ENCODE measurements around the gene LYPD6B.

LYPD6B gene

DNA sequence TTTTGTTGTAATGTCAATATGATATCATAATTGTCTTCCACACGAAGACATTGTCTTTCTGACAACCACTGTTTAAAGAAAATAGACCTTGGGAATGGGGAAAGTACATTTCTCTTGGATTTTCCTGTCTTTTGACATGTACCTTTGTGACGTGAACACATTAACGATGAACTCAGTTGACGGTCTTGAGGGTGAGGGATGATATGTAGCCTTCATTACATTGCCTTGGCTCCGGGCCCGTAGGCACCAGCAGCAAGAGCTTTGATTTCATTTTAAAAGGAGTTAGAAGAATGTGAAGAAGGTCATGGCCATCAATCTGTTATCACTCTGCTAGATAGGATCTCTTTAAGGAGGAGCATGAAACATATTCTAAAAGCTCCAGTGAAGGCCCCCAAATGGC is 80.9 kb downstream of the LYPD6B start:
- H3K27me3 Mint-ChIP-seq (ENCODE audit: low read depth): no peaks in the 10 kb centered on the region
- no peaks in the 10 kb centered on the region for H3K36me3 Mint-ChIP-seq (ENCODE audit: low read depth)
- no peaks in the 10 kb centered on the region for H3K4me1 Mint-ChIP-seq (ENCODE audit: low read depth)
- no peak overlapping the region for H3K27ac Mint-ChIP-seq
- H3K9me3 Mint-ChIP-seq: no peaks in the 10 kb centered on the region
- H3K4me3 Mint-ChIP-seq: no peak overlapping the region

DNA sequence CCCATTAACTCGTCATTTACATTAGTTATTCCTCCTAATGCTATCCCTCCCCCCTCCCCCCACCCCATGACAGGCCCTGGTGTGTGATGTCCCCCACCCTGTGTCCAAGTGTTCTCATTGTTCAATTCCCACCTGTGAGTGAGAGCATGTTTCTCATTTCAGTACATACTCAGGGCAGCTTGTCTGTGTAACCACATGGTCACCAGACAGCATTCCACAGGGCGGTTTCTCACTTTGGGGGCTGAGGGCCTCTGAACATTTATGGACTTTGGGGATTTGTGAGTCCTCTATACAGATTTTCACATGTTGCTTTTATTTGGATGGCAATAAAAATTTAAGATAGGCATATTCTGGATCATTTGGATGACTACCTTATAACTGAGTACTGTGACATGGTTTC is 84.0 kb downstream of the LYPD6B start:
- no peaks in the 10 kb centered on the region for H3K36me3 Mint-ChIP-seq (ENCODE audit: low read depth)
- no peaks in the 10 kb centered on the region for H3K9me3 Mint-ChIP-seq
- H3K27me3 Mint-ChIP-seq (ENCODE audit: low read depth): peaks cover 3% of the 10 kb centered on the region
- no peaks in the 10 kb centered on the region for H3K4me1 Mint-ChIP-seq (ENCODE audit: low read depth)
- no peak overlapping the region for H3K4me3 Mint-ChIP-seq
- H3K27ac Mint-ChIP-seq: no peak overlapping the region

DNA sequence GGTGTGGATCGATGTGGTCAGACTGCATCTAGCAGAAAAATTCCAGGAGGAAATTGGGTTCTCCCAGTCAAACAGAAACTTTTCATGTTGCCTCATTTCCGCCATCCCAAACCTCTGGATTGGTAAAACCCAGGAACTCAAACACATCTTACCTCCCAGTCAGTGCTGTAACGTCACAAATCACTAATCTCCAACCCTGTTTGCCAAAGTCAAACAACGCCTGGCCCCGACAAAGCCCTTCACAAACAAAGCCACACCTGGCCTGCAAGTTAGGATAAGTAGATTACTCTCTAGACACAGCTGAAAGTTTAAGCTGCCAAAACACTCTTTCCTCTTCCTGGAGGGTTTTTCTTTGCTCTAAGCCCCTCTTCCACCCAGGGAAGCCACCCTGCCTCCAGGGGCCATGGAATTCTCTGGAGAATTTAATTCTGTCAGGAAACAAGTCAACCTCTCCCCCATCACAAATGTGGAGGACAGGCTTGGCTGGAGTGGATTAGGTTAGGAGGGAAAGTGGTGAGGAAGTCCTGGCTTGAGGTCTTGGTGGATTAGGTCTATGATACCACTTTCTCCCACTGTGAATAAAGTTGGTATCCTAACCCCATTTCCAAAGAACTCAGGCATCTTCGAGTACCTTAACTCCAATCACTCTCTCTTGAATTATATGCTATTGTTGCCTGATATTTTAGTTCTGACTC is 86.7 kb downstream of the LYPD6B start:
- Mint-ChIP-seq H3K27me3 (ENCODE audit: low read depth) (peaks cover 5% of the 10 kb centered on the region), H3K9me3 (no peaks in the 10 kb centered on the region), H3K36me3 (ENCODE audit: low read depth) (no peaks in the 10 kb centered on the region), H3K4me1 (ENCODE audit: low read depth) (no peaks in the 10 kb centered on the region), H3K27ac (no peak overlapping the region), H3K4me3 (no peak overlapping the region)

DNA sequence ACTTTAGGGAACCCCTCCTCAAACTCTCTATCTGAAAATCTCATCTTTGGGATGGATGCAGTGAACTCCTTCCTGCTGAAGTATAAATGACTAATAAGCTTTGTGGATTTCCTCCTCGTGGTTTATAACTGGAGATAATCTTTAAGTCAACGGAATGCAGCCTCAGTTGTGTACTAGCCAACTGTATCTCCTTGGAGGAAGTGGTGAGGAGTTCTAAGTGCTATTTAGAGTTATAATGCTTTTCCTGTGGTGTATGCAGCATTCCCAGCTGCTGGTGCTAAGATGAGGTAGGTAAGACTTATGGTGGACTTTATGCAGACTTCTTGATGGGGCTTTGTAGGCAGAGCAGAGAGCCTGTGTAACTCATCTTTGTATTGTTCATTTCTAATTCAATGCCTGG is 90.9 kb downstream of the LYPD6B start:
- Mint-ChIP-seq H3K27ac (no peak overlapping the region), H3K9me3 (no peaks in the 10 kb centered on the region), H3K36me3 (ENCODE audit: low read depth) (no peaks in the 10 kb centered on the region), H3K4me1 (ENCODE audit: low read depth) (no peaks in the 10 kb centered on the region), H3K4me3 (no peak overlapping the region), H3K27me3 (ENCODE audit: low read depth) (peaks cover 9% of the 10 kb centered on the region)

DNA sequence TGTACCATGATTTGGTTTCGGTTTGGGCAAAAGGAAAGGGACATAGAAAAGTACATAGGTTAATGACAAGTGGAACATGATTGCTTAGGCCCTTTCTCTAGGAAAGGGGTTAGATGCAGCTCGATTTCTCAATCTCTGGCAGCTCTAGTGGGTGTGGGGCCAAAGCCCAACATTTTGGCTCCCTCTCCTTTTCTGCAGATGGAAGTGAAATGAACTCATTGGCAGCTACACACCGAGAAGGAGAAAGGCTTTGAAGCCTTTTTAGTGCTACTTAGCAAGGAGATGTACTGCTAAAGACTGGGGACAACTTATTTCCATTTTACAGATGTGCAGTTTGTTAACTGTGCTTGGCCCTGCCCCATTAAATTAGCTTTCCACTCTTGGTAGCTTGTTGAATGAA is 93.8 kb downstream of the LYPD6B start:
- Mint-ChIP-seq H3K27ac (no peak overlapping the region), H3K27me3 (ENCODE audit: low read depth) (peaks cover 9% of the 10 kb centered on the region), H3K4me1 (ENCODE audit: low read depth) (no peaks in the 10 kb centered on the region), H3K36me3 (ENCODE audit: low read depth) (no peaks in the 10 kb centered on the region), H3K4me3 (no peak overlapping the region), H3K9me3 (no peaks in the 10 kb centered on the region)

DNA sequence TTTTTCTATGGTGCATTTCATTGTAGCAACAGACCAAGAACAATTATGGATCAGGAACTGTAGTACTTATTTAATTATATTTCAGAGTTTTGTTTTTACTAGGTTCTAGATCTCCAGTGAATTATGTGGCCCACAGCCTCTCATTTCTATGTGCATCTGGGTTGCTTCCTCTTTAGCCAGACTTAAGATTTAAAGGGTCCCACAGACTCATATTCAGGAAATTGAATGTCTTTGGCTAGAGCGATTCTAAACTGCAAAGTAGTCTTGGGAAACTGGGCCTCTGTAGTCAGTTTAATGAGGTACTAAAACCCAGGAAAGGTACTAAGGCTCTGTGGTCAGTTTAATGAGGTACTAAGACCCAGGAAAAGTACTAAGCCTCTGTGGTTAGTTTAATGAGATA is 94.4 kb downstream of the LYPD6B start:
- H3K4me3 Mint-ChIP-seq: no peak overlapping the region
- H3K36me3 Mint-ChIP-seq (ENCODE audit: low read depth): no peaks in the 10 kb centered on the region
- no peaks in the 10 kb centered on the region for H3K4me1 Mint-ChIP-seq (ENCODE audit: low read depth)
- no peaks in the 10 kb centered on the region for H3K9me3 Mint-ChIP-seq
- no peak overlapping the region for H3K27ac Mint-ChIP-seq
- peaks cover 4% of the 10 kb centered on the region for H3K27me3 Mint-ChIP-seq (ENCODE audit: low read depth)

DNA sequence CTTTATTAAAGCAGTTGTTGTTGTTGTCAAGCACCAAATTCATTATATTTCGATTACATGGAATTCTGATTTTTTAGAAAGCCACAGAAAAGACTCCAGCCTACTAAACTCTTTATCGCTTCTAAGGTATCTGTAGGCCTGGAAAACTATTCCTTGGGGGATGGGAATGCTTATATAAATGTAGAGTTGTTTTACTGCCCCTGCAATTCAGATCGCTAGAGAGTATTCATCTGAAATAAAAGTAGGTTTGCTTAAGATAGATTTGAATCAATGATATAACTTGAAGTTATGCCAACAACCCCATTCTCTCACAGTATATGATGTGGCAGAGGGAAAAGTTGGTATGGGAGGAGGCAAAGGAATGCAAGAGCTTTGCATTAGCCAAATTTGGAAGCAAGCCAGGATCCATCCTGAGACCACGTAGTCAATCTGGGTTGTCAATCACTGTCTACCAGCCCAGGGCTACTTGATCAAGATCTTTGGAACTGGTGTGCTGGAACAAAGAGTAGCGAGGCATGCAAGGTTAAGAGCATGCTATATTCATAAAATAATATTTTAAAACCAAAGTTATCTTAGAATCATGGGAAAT is 95.9 kb downstream of the LYPD6B start:
- Mint-ChIP-seq H3K4me1 (ENCODE audit: low read depth) (no peaks in the 10 kb centered on the region), H3K9me3 (no peaks in the 10 kb centered on the region), H3K27me3 (ENCODE audit: low read depth) (peaks cover 11% of the 10 kb centered on the region), H3K36me3 (ENCODE audit: low read depth) (no peaks in the 10 kb centered on the region), H3K4me3 (no peak overlapping the region), H3K27ac (no peak overlapping the region)

DNA sequence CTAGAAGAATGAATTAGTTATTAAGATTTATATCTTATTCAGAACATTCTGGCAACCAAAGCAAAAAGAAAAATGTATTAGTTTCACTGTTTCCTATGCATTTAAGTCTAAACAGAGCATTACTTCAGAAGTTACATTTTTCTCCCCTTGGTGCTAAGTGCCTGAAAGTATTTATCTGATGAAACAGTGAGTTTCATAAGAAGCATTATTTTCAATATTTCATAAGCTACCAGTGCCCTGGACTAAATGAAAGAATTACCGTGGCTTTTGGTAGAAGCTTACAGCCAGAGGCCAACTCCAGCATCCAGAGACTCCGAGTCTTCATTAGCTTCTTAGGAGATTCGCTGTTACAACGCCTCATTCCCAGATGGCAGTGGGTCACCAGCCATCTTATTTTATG is 97.6 kb downstream of the LYPD6B start:
- H3K27me3 Mint-ChIP-seq (ENCODE audit: low read depth): peaks cover 11% of the 10 kb centered on the region
- H3K27ac Mint-ChIP-seq: no peak overlapping the region
- no peaks in the 10 kb centered on the region for H3K36me3 Mint-ChIP-seq (ENCODE audit: low read depth)
- no peaks in the 10 kb centered on the region for H3K4me1 Mint-ChIP-seq (ENCODE audit: low read depth)
- H3K9me3 Mint-ChIP-seq: no peaks in the 10 kb centered on the region
- no peak overlapping the region for H3K4me3 Mint-ChIP-seq

DNA sequence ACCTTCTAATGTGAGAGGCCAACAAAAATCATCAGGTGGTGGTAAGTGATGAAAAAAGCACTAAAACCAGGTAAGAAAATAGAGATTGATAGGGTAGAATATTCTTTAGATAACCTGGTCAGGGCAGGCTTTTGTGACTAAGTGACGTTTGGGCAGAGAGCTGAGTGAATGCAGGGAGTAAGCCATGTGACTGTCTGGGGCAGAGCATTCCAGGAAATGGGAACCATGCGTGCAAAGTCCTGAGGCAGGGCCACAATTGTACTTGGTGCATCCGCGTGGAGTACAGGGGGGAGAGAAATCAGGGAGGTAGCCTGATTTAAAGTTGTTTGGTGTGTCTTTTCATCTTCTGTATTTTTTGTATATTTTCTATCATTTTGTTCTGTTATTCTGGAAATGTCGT is 102.5 kb downstream of the LYPD6B start:
- H3K36me3 Mint-ChIP-seq (ENCODE audit: low read depth): no peaks in the 10 kb centered on the region
- H3K4me3 Mint-ChIP-seq: no peak overlapping the region
- no peak overlapping the region for H3K27ac Mint-ChIP-seq
- no peaks in the 10 kb centered on the region for H3K4me1 Mint-ChIP-seq (ENCODE audit: low read depth)
- no peaks in the 10 kb centered on the region for H3K9me3 Mint-ChIP-seq
- peaks cover 9% of the 10 kb centered on the region for H3K27me3 Mint-ChIP-seq (ENCODE audit: low read depth)

DNA sequence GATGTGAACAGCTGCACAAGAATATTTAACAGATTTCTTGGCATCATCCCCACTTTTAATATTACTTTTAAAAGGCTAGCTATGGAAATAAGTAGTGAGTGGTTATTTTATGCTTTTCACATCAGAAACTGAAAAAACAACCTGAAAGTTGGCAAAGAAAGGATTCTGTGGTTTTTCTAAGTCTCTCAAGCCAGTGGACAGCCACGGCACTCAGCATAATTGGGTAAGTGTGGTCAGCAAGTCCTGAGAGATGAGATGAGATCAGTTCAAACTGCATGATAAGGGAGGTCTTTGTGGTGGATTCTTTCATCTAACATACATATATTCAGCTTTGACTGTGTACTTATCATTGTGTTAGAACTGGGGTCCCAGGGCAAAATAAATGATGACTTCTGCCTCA is 105.2 kb downstream of the LYPD6B start:
- H3K4me1 Mint-ChIP-seq (ENCODE audit: low read depth): no peaks in the 10 kb centered on the region
- H3K27ac Mint-ChIP-seq: no peak overlapping the region
- no peaks in the 10 kb centered on the region for H3K9me3 Mint-ChIP-seq
- no peaks in the 10 kb centered on the region for H3K36me3 Mint-ChIP-seq (ENCODE audit: low read depth)
- no peak overlapping the region for H3K4me3 Mint-ChIP-seq
- peaks cover 9% of the 10 kb centered on the region for H3K27me3 Mint-ChIP-seq (ENCODE audit: low read depth)

DNA sequence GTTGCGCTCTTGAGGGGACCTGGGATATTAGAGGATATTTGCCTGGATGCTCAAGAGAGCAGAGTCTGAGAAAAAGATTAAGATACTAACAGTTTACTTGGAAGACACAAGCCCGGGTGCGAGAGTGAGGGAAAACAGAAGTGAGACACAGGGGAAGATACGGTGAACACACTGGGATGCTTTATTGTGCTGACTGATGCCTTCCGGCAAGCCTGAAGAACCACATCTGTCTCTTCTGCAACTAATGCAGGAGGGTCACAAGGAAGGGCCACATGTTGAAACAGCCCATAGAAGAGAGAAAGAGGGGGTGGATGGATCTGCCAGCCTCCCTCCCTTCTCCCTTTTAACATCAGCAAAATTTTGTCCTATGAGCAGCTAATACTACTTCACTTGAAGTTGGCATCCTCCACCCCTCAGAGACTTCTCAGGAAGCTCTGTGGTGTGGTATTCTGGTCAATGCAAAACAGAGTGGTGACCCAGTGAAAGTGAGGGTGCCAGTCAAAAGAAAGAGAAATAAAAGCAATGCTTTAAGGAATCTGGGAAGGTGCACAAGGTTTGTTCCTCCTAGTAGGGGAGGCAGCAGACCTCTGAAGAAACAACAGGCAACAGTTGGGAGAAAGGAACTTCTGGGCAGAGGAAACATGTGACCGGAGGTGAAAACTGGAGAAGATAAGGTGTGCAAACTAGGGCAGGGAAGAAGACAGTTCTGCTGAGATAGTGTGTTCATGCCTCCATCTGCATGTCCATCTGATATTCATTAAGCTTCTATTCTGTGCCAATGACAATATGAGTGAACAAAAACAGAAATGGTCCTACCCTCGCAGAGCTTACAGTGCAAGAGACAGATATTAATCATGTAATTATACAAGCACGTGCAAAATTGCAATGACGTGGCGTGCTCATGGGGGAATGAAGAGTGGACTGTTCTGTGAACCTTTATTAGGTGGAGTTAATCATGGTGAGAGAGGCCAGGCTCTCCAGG is 107.1 kb downstream of the LYPD6B start:
- Mint-ChIP-seq H3K27ac (no peak overlapping the region), H3K27me3 (ENCODE audit: low read depth) (no peaks in the 10 kb centered on the region), H3K4me1 (ENCODE audit: low read depth) (no peaks in the 10 kb centered on the region), H3K9me3 (no peaks in the 10 kb centered on the region), H3K4me3 (no peak overlapping the region), H3K36me3 (ENCODE audit: low read depth) (no peaks in the 10 kb centered on the region)

DNA sequence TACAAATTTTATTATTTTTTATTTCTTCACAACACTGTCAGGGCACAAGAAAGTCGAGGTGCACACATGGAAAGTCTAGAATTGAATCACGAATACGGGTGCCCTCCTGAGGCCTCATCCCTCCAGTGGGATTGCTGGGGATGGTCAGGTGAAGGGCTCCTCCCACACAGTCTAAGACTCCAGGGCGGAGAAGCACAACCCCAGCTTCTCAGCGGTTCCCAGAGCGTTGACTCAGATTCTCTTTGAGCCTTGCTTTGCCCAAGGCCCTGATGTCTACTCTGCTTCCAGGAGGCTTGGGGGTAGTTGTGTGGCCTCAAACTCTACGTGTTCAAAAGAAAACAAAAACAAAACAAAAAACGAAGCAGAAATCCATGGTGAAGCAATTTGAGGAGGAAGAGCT is 108.4 kb downstream of the LYPD6B start:
- H3K27ac Mint-ChIP-seq: no peak overlapping the region
- H3K4me3 Mint-ChIP-seq: no peak overlapping the region
- H3K27me3 Mint-ChIP-seq (ENCODE audit: low read depth): no peaks in the 10 kb centered on the region
- no peaks in the 10 kb centered on the region for H3K4me1 Mint-ChIP-seq (ENCODE audit: low read depth)
- no peaks in the 10 kb centered on the region for H3K36me3 Mint-ChIP-seq (ENCODE audit: low read depth)
- H3K9me3 Mint-ChIP-seq: no peaks in the 10 kb centered on the region

DNA sequence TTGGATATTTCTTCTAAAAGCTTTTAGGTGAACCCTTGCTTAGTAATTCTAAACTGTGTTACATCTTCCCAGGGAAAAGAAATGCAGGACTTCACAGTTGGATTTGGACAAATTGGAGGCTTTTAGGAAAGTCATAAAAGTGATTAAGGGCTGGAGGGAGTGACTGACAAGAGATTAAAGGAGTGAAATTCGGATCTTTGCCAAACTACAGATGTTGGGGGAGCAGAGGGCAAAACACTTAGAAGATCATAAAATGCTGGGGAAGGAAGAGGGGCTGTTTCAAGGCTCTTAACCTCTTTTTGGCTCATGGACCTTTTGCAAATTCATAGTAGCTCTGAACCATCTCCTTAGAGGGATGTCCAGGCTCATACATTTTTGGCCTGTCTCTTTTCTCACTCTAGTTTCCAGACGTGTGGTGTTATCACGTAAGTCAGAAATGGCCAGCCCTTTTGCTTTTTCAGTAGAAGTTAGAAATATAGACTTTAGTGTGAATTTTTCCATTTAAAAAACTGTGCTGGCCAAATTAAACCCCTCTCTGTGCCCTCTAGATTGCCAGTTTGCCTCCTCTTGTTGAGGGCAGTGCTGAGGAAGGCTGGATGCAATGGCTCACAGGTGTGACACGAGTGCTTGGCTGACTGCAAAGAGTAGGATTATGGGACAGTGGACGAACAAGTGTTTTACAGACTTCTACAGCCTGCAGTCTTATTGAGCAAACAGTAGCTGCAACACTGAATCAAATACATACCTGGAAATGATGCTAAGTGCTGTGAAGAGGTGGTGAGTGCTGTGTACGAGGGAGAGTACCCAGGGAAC is 109.9 kb downstream of the LYPD6B start:
- Mint-ChIP-seq H3K9me3 (no peaks in the 10 kb centered on the region), H3K27me3 (ENCODE audit: low read depth) (no peaks in the 10 kb centered on the region), H3K27ac (no peak overlapping the region), H3K4me3 (no peak overlapping the region), H3K4me1 (ENCODE audit: low read depth) (no peaks in the 10 kb centered on the region), H3K36me3 (ENCODE audit: low read depth) (no peaks in the 10 kb centered on the region)

DNA sequence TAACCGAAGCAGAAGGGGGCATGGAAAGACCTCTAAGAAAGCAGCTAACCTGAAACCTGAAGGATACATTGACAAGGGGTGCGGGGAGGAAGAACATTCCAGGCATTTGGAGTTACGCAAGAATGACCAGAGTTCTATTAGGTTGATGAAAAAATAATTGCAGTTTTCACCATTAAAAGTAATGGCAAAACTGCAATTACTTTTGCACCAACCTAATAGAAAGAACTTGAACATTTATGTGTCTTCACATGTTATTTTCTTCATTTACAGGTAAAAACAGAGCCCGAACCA is 110.5 kb downstream of the LYPD6B start:
- no peak overlapping the region for H3K4me3 Mint-ChIP-seq
- no peaks in the 10 kb centered on the region for H3K27me3 Mint-ChIP-seq (ENCODE audit: low read depth)
- no peaks in the 10 kb centered on the region for H3K4me1 Mint-ChIP-seq (ENCODE audit: low read depth)
- no peaks in the 10 kb centered on the region for H3K36me3 Mint-ChIP-seq (ENCODE audit: low read depth)
- H3K9me3 Mint-ChIP-seq: no peaks in the 10 kb centered on the region
- H3K27ac Mint-ChIP-seq: no peak overlapping the region

Data from T-helper 1 cell treated with Interleukin-12 subunit alpha and Interleukin-12 subunit beta and Interleukin-4 antibody, amounts not matched to agents 30 μg/mL and 1 μg/mL, for 36 hours (primary cell).